WTC11 (cell line): ENCODE measurements around the gene PSMB10. TPM values are rescaled to one million over a fixed set of nuclear protein-coding genes. Genes with fewer than 3 reads are reported as not detected.

ENCODE experiments used
- ATAC-seq: fragments of 200-7000 bp; cut with Tn5 transposase; 2 replicates; pipeline ENCODE4 v1.10.0; 2021; ENCODE audit warnings: mild to moderate bottlenecking, moderate library complexity
- CTCF ChIA-PET: fragments of 300-600 bp; sonication (Branson Sonifier 250); formaldehyde crosslinking; loops from one replicate; lab custom pipeline; 2021; ENCODE audit warnings: antibody characterized with exemption; lab: Charles Lee
- POLR2A ChIA-PET: fragments of 350-600 bp; sonication (Branson Sonifier 250); formaldehyde crosslinking; loops from one replicate; lab custom pipeline; 2021; ENCODE audit warnings: antibody characterized with exemption; lab: Charles Lee
- DNase-seq: peaks from one replicate; pipeline ENCODE4 v3.0.0; 2021; ENCODE audit warnings: low spot score
- H3K27ac Mint-ChIP-seq: 2 replicates; pipeline ENCODE4 v1.8.0; 2021; ENCODE audit warnings: mixed read lengths
- H3K27me3 Mint-ChIP-seq: 2 replicates; pipeline ENCODE4 v1.8.0; 2021; ENCODE audit warnings: low read depth, mild to moderate bottlenecking, moderate library complexity, mixed read lengths
- H3K36me3 Mint-ChIP-seq: 2 replicates; pipeline ENCODE4 v1.8.0; 2021; ENCODE audit warnings: mixed read lengths
- H3K4me1 Mint-ChIP-seq: 2 replicates; pipeline ENCODE4 v1.8.0; 2022; ENCODE audit warnings: mixed read lengths
- H3K4me3 Mint-ChIP-seq: 2 replicates; pipeline ENCODE4 v1.8.0; 2021; ENCODE audit warnings: mild to moderate bottlenecking, moderate library complexity, mixed read lengths
- H3K9me3 Mint-ChIP-seq: 2 replicates; pipeline ENCODE4 v1.8.0; 2021; ENCODE audit warnings: mixed read lengths
- ELF4 ChIP-seq: sonication (generic); formaldehyde crosslinking; IDR thresholded peaks from 2 replicates; pipeline ENCODE4 v1.8.1; 2022; ENCODE audit warnings: low read depth, mild to moderate bottlenecking, moderate library complexity, missing genetic modification reagents
- ESRRA ChIP-seq: sonication (generic); formaldehyde crosslinking; IDR thresholded peaks from 2 replicates; pipeline ENCODE4 v1.8.1; 2022; ENCODE audit warnings: mild to moderate bottlenecking, missing genetic modification reagents, borderline replicate concordance
- GABPB1 ChIP-seq: sonication (generic); formaldehyde crosslinking; IDR thresholded peaks from 2 replicates; pipeline ENCODE4 v1.8.1; 2023; ENCODE audit warnings: mild to moderate bottlenecking, missing genetic modification reagents
- JUN ChIP-seq: sonication (generic); formaldehyde crosslinking; IDR thresholded peaks from 2 replicates; pipeline ENCODE4 v1.8.0; 2023; ENCODE audit warnings: mild to moderate bottlenecking, missing genetic modification reagents
- MYBL2 ChIP-seq: sonication (generic); formaldehyde crosslinking; IDR thresholded peaks from 2 replicates; pipeline ENCODE4 v1.8.1; 2023; ENCODE audit warnings: mild to moderate bottlenecking, moderate library complexity, missing genetic modification reagents
- NR1H2 ChIP-seq: sonication (generic); formaldehyde crosslinking; IDR thresholded peaks from 2 replicates; pipeline ENCODE4 v1.9.0; 2021; ENCODE audit warnings: mild to moderate bottlenecking, moderate library complexity, missing genetic modification reagents
- RELA ChIP-seq: sonication (generic); formaldehyde crosslinking; IDR thresholded peaks from 2 replicates; pipeline ENCODE4 v1.8.1; 2022; ENCODE audit warnings: missing genetic modification reagents, mild to moderate bottlenecking, borderline replicate concordance
- TCF7 ChIP-seq: sonication (generic); formaldehyde crosslinking; IDR thresholded peaks from 2 replicates; pipeline ENCODE4 v1.8.0; 2022; ENCODE audit warnings: mild to moderate bottlenecking, low read depth, missing genetic modification reagents, moderate library complexity
- TP53 ChIP-seq: sonication (generic); formaldehyde crosslinking; IDR thresholded peaks from 2 replicates; pipeline ENCODE4 v1.8.1; 2023; ENCODE audit warnings: mild to moderate bottlenecking, missing genetic modification reagents
- ZNF219 ChIP-seq: sonication (generic); formaldehyde crosslinking; IDR thresholded peaks from 2 replicates; pipeline ENCODE4 v1.8.0; 2023; ENCODE audit warnings: missing genetic modification reagents, mild to moderate bottlenecking, borderline replicate concordance
- total RNA-seq: library from RNA; stranded (reverse); gene quantifications from 3 replicates; pipeline ENCODE4 v1.2.3, GENCODE V29; 2021
- TF ChIP-seq, protein P1 (sequence below): sonication (generic); formaldehyde crosslinking; IDR thresholded peaks from 2 replicates; pipeline ENCODE4 v1.8.1; 2022; ENCODE audit warnings: low read depth, missing genetic modification reagents, borderline replicate concordance
- TF ChIP-seq, protein P2 (sequence below): sonication (generic); formaldehyde crosslinking; IDR thresholded peaks from 2 replicates; pipeline ENCODE4 v1.8.1; 2023; ENCODE audit warnings: mild to moderate bottlenecking, missing genetic modification reagents
- TF ChIP-seq, protein P3 (sequence below): fragments of 250-450 bp; sonication (Bioruptor Pico); IDR thresholded peaks from 2 replicates; pipeline ENCODE4 v2.1.2; 2022; ENCODE audit warnings: mild to moderate bottlenecking, moderate library complexity
- TF ChIP-seq, protein P4 (sequence below): sonication (generic); formaldehyde crosslinking; IDR thresholded peaks from 2 replicates; pipeline ENCODE4 v1.8.1; 2022; ENCODE audit warnings: mild to moderate bottlenecking, missing genetic modification reagents, moderate library complexity, borderline replicate concordance
- TF ChIP-seq, protein P5 (sequence below): sonication (generic); formaldehyde crosslinking; IDR thresholded peaks from 2 replicates; pipeline ENCODE4 v1.8.0; 2022; ENCODE audit warnings: mild to moderate bottlenecking, missing genetic modification reagents
- TF ChIP-seq, protein P6 (sequence below): sonication (generic); formaldehyde crosslinking; IDR thresholded peaks from 2 replicates; pipeline ENCODE4 v1.8.0; 2022; ENCODE audit warnings: mild to moderate bottlenecking, missing genetic modification reagents
- TF ChIP-seq, protein P7 (sequence below): sonication (generic); formaldehyde crosslinking; IDR thresholded peaks from 2 replicates; pipeline ENCODE4 v1.8.0; 2022; ENCODE audit warnings: mild to moderate bottlenecking, missing genetic modification reagents
- TF ChIP-seq, protein P8 (sequence below): fragments of 250-450 bp; sonication (Bioruptor Pico); IDR thresholded peaks from 2 replicates; pipeline ENCODE4 v1.8.0; 2021; ENCODE audit warnings: mild to moderate bottlenecking

The PSMB10 gene
- total RNA-seq, 1 experiment from 2014 or later, result 40.9 TPM

DNA sequence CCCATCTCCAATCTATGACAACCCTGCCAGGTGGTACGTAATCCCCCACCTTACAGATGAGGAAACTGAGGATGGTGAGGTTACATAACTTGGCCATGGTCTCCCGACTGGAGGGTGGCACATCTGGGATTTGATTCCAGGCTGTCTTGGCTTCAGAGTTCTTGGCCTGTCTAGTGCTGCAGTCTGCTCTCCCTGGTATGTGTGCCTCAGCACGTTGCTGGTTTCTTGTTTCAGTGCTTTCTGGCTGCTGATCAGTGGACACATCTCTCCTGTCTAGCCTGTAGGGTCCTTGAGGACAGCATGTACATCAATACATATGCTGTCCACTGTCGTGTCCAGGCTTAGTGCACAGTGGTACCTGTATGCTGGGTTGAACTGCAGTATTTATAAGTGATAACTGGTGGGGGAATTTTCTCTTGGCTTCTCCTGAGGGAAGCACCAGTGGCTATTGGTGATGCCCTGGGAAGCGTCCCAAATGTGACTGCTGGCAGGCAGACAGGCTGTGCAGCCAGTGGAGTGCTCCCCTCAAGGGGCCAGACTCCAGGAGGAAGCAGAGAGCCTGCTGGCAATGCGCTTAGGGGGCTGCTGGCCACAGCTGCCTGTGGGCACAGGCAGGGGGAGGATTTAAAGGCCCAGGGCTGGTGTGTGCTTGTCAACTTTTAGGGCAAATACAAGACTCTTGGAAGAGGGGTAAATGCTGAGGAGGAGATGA is 19.4 kb downstream of the PSMB10 start:
- DNase-seq (no peak), ATAC-seq (no peak)
- Mint-ChIP-seq H3K27ac (no peak overlapping the region), H3K9me3 (no peaks in the 10 kb centered on the region), H3K36me3 (no peaks in the 10 kb centered on the region; the same call in 1 of the 2 replicates), H3K27me3 (no peaks in the 10 kb centered on the region; the same call in 1 of the 2 replicates), H3K4me3 (no peak overlapping the region), H3K4me1 (peaks cover 44% of the 10 kb centered on the region)
- CTCF ChIA-PET, result interaction anchor here (1.0 to 1.1 kb wide), 2 partner anchors 9 to 33 kb away, joined by 3 read pairs; partner anchors contain the start of gene NRN1L
- POLR2A ChIA-PET, result no interaction called here
- no peak for TF ChIP-seq ESRRA
- no peak for TF ChIP-seq NR1H2 (CRISPR knock-in tag)
- TF ChIP-seq, protein P1, sequence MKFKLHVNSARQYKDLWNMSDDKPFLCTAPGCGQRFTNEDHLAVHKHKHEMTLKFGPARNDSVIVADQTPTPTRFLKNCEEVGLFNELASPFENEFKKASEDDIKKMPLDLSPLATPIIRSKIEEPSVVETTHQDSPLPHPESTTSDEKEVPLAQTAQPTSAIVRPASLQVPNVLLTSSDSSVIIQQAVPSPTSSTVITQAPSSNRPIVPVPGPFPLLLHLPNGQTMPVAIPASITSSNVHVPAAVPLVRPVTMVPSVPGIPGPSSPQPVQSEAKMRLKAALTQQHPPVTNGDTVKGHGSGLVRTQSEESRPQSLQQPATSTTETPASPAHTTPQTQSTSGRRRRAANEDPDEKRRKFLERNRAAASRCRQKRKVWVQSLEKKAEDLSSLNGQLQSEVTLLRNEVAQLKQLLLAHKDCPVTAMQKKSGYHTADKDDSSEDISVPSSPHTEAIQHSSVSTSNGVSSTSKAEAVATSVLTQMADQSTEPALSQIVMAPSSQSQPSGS (CRISPR knock-in tag), result no peak
- no peak for TF ChIP-seq MYBL2 (CRISPR knock-in tag)
- no peak for TF ChIP-seq ZNF219 (CRISPR knock-in tag)
- no peak for TF ChIP-seq TCF7 (CRISPR knock-in tag)
- TF ChIP-seq, protein P2, sequence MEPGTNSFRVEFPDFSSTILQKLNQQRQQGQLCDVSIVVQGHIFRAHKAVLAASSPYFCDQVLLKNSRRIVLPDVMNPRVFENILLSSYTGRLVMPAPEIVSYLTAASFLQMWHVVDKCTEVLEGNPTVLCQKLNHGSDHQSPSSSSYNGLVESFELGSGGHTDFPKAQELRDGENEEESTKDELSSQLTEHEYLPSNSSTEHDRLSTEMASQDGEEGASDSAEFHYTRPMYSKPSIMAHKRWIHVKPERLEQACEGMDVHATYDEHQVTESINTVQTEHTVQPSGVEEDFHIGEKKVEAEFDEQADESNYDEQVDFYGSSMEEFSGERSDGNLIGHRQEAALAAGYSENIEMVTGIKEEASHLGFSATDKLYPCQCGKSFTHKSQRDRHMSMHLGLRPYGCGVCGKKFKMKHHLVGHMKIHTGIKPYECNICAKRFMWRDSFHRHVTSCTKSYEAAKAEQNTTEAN (CRISPR knock-in tag), result no peak
- no peak for TF ChIP-seq GABPB1 (CRISPR knock-in tag)
- TF ChIP-seq TP53, result no peak
- TF ChIP-seq, protein P3, sequence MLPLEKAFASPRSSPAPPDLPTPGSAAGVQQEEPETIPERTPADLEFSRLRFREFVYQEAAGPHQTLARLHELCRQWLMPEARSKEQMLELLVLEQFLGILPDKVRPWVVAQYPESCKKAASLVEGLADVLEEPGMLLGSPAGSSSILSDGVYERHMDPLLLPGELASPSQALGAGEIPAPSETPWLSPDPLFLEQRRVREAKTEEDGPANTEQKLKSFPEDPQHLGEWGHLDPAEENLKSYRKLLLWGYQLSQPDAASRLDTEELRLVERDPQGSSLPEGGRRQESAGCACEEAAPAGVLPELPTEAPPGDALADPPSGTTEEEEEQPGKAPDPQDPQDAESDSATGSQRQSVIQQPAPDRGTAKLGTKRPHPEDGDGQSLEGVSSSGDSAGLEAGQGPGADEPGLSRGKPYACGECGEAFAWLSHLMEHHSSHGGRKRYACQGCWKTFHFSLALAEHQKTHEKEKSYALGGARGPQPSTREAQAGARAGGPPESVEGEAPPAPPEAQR (CRISPR knock-in tag), result no peak
- TF ChIP-seq, protein P4, sequence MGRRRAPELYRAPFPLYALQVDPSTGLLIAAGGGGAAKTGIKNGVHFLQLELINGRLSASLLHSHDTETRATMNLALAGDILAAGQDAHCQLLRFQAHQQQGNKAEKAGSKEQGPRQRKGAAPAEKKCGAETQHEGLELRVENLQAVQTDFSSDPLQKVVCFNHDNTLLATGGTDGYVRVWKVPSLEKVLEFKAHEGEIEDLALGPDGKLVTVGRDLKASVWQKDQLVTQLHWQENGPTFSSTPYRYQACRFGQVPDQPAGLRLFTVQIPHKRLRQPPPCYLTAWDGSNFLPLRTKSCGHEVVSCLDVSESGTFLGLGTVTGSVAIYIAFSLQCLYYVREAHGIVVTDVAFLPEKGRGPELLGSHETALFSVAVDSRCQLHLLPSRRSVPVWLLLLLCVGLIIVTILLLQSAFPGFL, result no peak
- no peak for TF ChIP-seq ELF4
- no peak for TF ChIP-seq JUN (CRISPR knock-in tag)
- TF ChIP-seq, protein P5, sequence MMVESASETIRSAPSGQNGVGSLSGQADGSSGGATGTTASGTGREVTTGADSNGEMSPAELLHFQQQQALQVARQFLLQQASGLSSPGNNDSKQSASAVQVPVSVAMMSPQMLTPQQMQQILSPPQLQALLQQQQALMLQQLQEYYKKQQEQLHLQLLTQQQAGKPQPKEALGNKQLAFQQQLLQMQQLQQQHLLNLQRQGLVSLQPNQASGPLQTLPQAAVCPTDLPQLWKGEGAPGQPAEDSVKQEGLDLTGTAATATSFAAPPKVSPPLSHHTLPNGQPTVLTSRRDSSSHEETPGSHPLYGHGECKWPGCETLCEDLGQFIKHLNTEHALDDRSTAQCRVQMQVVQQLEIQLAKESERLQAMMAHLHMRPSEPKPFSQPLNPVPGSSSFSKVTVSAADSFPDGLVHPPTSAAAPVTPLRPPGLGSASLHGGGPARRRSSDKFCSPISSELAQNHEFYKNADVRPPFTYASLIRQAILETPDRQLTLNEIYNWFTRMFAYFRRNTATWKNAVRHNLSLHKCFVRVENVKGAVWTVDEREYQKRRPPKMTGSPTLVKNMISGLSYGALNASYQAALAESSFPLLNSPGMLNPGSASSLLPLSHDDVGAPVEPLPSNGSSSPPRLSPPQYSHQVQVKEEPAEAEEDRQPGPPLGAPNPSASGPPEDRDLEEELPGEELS (CRISPR knock-in tag), result no peak
- TF ChIP-seq, protein P6, sequence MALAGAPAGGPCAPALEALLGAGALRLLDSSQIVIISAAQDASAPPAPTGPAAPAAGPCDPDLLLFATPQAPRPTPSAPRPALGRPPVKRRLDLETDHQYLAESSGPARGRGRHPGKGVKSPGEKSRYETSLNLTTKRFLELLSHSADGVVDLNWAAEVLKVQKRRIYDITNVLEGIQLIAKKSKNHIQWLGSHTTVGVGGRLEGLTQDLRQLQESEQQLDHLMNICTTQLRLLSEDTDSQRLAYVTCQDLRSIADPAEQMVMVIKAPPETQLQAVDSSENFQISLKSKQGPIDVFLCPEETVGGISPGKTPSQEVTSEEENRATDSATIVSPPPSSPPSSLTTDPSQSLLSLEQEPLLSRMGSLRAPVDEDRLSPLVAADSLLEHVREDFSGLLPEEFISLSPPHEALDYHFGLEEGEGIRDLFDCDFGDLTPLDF (CRISPR knock-in tag), result no peak
- TF ChIP-seq, protein P7, sequence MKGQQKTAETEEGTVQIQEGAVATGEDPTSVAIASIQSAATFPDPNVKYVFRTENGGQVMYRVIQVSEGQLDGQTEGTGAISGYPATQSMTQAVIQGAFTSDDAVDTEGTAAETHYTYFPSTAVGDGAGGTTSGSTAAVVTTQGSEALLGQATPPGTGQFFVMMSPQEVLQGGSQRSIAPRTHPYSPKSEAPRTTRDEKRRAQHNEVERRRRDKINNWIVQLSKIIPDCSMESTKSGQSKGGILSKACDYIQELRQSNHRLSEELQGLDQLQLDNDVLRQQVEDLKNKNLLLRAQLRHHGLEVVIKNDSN (CRISPR knock-in tag), result no peak
- TF ChIP-seq, protein P8, sequence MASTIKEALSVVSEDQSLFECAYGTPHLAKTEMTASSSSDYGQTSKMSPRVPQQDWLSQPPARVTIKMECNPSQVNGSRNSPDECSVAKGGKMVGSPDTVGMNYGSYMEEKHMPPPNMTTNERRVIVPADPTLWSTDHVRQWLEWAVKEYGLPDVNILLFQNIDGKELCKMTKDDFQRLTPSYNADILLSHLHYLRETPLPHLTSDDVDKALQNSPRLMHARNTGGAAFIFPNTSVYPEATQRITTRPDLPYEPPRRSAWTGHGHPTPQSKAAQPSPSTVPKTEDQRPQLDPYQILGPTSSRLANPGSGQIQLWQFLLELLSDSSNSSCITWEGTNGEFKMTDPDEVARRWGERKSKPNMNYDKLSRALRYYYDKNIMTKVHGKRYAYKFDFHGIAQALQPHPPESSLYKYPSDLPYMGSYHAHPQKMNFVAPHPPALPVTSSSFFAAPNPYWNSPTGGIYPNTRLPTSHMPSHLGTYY (CRISPR knock-in tag), result no peak
- TF ChIP-seq RELA (CRISPR knock-in tag), result no peak
